ENCODE measurements around the gene TSPEAR. TPM values are rescaled to one million over a fixed set of nuclear protein-coding genes. Genes with fewer than 3 reads are reported as not detected.

The TSPEAR gene
- total RNA-seq, 1 experiment from 2014 or later = 2.1 TPM

DNA sequence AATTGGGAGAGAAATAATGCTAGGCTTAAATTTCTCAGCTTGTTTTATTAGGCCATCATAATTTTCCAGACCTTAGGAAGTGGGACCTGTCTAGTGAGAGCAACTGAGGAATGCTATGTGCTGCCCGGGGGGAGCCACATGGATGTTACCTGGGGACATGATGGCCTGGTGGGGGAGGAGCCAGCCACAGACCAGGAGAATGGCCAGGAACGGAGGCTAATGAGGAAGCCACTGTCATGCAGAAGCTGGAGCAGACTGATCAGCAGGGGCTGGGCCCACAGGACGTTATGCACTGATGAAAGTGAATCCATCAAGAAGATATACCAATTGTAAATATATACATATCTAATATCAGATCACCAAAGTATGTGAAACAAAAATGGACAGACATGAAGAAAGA, 166.8 kb downstream of the TSPEAR start:
- CTCF ChIA-PET = interaction anchor here (0.6 kb wide), 1 partner anchor 34 kb away, joined by 3 read pairs; no protein-coding TSS in a partner anchor
- TF ChIP-seq PREB (CRISPR knock-in tag; IDR thresholded peaks at IDR 0.05; ENCODE audit: borderline replicate concordance) = no peak
- TF ChIP-seq ZNF281 (CRISPR knock-in tag; IDR thresholded peaks at IDR 0.05) = no peak
- TF ChIP-seq ZNF425 (CRISPR knock-in tag; conservative IDR thresholded peaks at IDR 0.05) = no peak
- TF ChIP-seq, protein P1, sequence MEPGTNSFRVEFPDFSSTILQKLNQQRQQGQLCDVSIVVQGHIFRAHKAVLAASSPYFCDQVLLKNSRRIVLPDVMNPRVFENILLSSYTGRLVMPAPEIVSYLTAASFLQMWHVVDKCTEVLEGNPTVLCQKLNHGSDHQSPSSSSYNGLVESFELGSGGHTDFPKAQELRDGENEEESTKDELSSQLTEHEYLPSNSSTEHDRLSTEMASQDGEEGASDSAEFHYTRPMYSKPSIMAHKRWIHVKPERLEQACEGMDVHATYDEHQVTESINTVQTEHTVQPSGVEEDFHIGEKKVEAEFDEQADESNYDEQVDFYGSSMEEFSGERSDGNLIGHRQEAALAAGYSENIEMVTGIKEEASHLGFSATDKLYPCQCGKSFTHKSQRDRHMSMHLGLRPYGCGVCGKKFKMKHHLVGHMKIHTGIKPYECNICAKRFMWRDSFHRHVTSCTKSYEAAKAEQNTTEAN (CRISPR knock-in tag; IDR thresholded peaks at IDR 0.05) = no peak
- TF ChIP-seq JUN (CRISPR knock-in tag; IDR thresholded peaks at IDR 0.05) = no peak
- TF ChIP-seq, protein P2, sequence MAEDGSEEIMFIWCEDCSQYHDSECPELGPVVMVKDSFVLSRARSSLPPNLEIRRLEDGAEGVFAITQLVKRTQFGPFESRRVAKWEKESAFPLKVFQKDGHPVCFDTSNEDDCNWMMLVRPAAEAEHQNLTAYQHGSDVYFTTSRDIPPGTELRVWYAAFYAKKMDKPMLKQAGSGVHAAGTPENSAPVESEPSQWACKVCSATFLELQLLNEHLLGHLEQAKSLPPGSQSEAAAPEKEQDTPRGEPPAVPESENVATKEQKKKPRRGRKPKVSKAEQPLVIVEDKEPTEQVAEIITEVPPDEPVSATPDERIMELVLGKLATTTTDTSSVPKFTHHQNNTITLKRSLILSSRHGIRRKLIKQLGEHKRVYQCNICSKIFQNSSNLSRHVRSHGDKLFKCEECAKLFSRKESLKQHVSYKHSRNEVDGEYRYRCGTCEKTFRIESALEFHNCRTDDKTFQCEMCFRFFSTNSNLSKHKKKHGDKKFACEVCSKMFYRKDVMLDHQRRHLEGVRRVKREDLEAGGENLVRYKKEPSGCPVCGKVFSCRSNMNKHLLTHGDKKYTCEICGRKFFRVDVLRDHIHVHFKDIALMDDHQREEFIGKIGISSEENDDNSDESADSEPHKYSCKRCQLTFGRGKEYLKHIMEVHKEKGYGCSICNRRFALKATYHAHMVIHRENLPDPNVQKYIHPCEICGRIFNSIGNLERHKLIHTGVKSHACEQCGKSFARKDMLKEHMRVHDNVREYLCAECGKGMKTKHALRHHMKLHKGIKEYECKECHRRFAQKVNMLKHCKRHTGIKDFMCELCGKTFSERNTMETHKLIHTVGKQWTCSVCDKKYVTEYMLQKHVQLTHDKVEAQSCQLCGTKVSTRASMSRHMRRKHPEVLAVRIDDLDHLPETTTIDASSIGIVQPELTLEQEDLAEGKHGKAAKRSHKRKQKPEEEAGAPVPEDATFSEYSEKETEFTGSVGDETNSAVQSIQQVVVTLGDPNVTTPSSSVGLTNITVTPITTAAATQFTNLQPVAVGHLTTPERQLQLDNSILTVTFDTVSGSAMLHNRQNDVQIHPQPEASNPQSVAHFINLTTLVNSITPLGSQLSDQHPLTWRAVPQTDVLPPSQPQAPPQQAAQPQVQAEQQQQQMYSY (CRISPR knock-in tag; IDR thresholded peaks at IDR 0.05) = no peak
- no peak for TF ChIP-seq OVOL2 (CRISPR knock-in tag; IDR thresholded peaks at IDR 0.05; ENCODE audit: borderline replicate concordance)
- ATAC-seq = no peak
- Mint-ChIP-seq H3K27me3 (ENCODE audit: low read depth) (peaks cover 5% of the 10 kb centered on the region; the same call in 1 of the 2 replicates), H3K27ac (no peak overlapping the region), H3K4me1 (peaks cover 28% of the 10 kb centered on the region), H3K4me3 (no peak overlapping the region), H3K36me3 (peaks cover 8% of the 10 kb centered on the region), H3K9me3 (peaks cover 20% of the 10 kb centered on the region)
- no peak for DNase-seq (ENCODE audit: low spot score)
- POLR2A ChIA-PET = no interaction called here

- Mint-ChIP-seq H3K36me3 (peaks cover 8% of the 10 kb centered on the region), H3K27me3 (ENCODE audit: low read depth) (peaks cover 5% of the 10 kb centered on the region; the same call in 1 of the 2 replicates), H3K9me3 (peaks cover 19% of the 10 kb centered on the region), H3K27ac (no peak overlapping the region), H3K4me1 (peaks cover 9% of the 10 kb centered on the region), H3K4me3 (no peak overlapping the region)
- ChIA-PET CTCF (no interaction called here), POLR2A (no interaction called here)
- no peak for DNase-seq (ENCODE audit: low spot score)
- no peak for ATAC-seq
- TF ChIP-seq SP1 (CRISPR knock-in tag; conservative IDR thresholded peaks at IDR 0.05) (no peak), ZBTB21 (CRISPR knock-in tag; IDR thresholded peaks at IDR 0.05; ENCODE audit: borderline replicate concordance) (no peak), RORB (CRISPR knock-in tag; IDR thresholded peaks at IDR 0.05) (no peak), CDX4 (CRISPR knock-in tag; IDR thresholded peaks at IDR 0.05; ENCODE audit: borderline replicate concordance) (no peak), GRHL2 (CRISPR knock-in tag; IDR thresholded peaks at IDR 0.05; ENCODE audit: insufficient replicate concordance, severe bottlenecking) (no peak), E2F4 (CRISPR knock-in tag; IDR thresholded peaks at IDR 0.05; ENCODE audit: borderline replicate concordance, low read depth) (no peak), ZNF396 (CRISPR knock-in tag; IDR thresholded peaks at IDR 0.05; ENCODE audit: borderline replicate concordance) (no peak), ATF1 (CRISPR knock-in tag; IDR thresholded peaks at IDR 0.05) (no peak), ELF4 (CRISPR knock-in tag; IDR thresholded peaks at IDR 0.05; ENCODE audit: low read depth) (no peak), KAT7 (CRISPR knock-in tag; IDR thresholded peaks at IDR 0.05; ENCODE audit: borderline replicate concordance) (no peak), TEAD1 (CRISPR knock-in tag; IDR thresholded peaks at IDR 0.05) (no peak)
- TF ChIP-seq, protein P3, sequence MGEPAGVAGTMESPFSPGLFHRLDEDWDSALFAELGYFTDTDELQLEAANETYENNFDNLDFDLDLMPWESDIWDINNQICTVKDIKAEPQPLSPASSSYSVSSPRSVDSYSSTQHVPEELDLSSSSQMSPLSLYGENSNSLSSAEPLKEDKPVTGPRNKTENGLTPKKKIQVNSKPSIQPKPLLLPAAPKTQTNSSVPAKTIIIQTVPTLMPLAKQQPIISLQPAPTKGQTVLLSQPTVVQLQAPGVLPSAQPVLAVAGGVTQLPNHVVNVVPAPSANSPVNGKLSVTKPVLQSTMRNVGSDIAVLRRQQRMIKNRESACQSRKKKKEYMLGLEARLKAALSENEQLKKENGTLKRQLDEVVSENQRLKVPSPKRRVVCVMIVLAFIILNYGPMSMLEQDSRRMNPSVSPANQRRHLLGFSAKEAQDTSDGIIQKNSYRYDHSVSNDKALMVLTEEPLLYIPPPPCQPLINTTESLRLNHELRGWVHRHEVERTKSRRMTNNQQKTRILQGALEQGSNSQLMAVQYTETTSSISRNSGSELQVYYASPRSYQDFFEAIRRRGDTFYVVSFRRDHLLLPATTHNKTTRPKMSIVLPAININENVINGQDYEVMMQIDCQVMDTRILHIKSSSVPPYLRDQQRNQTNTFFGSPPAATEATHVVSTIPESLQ (CRISPR knock-in tag; IDR thresholded peaks at IDR 0.05) = no peak
Measured at GRCh38 chr21:44542716-44543115, 168.7 kb downstream of the TSPEAR start.
